Left renal cortex interstitium (tissue), 4 donors: Measurements from ENCODE around the gene RAD50. TPM values are rescaled to one million over a fixed set of nuclear protein-coding genes. Genes with fewer than 3 reads are reported as not detected.

Experiments used
- DNase-seq, 4 donors: peaks; one replicate each; pipeline ENCODE4 v3.0.0-alpha.2; 2013; ENCODE audit warnings: low read depth in 4 of 4, low spot score in 2 of 4, missing footprints in 1 of 4
- polyA plus RNA-seq, 4 donors: library from polyadenylated mRNA; unstranded; fragments of 120-200 nt; gene quantifications; one replicate each; pipeline ENCODE4 v1.2.1, GENCODE V29; 2013; ENCODE audit not compliant: insufficient read length in 4 of 4

RAD50 gene
- polyA plus RNA-seq, 4 donors = 43.4 to 50.8 (median 47.0) TPM

DNA sequence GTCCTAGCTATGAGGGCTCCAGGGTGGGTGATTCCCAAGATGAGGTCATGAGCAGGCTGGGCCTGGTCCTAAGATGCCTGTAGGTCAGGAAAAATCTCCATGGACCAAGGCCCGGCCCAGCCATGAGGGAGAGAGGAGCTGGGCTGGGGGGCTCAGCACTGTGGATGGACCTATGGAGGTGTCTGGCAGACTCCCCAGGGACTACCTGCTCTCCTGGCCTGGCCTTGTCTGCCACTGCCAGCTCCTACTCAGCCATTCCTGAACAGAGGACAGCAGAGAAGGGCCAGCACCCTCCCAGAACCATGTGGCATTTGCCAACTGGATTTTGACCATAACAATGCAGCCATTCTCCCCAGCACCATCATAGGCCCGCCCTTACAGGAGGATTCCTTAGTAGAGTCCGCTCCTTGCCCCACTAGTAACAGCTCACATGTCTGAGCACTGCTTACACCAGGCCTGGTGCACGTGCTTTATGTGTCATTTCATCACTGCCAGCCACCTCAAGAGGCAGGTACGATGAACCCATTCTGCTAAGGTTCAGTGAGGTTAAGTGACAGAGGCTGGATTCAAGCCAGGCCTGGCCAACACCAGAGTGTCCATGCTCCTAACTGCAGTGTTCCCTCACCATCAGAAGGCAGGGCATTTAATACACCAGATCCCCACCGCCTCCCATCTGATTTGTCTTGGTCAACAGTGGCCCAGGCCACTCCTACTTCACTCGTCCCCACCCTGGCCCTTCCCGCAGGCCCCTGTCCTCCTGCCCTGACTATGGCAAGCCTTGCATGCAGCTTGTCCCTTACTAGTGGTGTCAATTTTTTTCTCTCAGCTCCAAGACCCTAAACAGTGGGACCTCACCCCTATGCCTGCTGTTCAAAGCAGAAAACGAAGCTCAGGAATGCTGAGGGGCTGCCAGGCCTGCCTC lies 101.9 kb downstream of the RAD50 start:
- DNase-seq = no peak

DNA sequence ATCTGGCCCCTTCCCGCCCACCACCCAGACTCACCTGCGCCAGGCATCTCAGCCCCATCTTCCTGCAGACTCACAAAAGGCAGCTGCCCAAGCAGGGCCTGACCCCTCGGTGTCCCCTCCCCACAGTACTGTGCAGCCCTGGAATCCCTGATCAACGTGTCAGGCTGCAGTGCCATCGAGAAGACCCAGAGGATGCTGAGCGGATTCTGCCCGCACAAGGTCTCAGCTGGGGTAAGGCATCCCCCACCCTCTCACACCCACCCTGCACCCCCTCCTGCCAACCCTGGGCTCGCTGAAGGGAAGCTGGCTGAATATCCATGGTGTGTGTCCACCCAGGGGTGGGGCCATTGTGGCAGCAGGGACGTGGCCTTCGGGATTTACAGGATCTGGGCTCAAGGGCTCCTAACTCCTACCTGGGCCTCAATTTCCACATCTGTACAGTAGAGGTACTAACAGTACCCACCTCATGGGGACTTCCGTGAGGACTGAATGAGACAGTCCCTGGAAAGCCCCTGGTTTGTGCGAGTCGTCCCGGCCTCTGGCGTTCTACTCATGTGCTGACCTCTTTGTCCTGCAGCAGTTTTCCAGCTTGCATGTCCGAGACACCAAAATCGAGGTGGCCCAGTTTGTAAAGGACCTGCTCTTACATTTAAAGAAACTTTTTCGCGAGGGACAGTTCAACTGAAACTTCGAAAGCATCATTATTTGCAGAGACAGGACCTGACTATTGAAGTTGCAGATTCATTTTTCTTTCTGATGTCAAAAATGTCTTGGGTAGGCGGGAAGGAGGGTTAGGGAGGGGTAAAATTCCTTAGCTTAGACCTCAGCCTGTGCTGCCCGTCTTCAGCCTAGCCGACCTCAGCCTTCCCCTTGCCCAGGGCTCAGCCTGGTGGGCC lies 103.1 kb downstream of the RAD50 start:
- no peak for DNase-seq

DNA sequence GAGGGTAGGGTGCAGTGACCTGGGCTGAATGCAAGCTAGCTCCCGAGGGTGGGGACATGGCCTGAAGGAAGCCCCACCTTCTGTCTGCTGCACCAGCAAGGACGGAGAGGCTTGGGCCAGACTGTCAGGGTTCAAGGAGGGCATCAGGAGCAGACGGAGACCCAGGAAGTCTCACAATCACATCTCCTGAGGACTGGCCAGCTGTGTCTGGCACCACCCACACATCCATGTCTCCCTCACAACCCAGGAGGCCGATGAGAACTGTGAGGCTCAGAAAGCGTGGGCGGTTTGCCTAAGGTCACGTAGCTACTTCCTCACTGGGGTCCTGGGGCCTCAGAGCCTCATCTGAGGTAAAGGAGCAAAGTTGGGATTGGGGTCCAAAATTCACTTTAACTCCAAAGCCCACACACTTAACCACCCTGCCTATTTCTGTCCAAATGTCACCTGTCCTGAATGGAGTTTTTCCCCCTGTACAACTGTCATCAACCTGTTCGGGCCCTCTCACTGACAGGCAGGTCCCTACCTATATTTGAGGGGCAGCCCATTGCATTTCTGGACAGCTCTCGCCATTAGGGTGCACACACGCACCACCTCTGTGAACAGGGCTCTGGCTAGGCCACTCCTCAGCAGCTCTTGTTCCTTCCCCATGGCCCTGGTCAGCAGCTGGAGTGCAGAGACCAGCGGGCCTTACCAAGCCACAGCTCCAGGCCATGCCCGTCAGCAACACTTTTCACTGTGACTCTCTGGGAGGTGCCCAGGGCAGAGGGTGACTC lies 104.6 kb downstream of the RAD50 start:
- no peak for DNase-seq

DNA sequence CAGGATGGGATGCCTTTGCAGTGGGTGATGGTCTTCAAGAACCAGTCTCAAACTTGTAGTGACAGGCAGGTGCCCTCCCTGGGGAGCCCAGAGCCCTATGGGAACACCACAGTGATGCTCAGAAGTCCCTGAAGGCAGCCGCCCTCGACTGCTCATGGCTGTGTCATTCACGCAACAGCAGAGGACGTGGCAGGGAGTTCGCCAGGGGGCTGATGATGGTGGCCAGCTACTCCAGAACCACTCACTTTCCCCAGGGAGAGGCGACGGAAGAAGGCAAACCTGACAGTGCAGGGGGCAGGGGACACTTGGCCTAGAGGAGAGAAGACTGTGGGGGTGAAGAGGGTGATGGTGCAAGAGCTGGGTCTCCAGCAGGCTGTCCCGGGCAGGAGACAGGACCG lies 105.2 kb downstream of the RAD50 start:
- DNase-seq = no peak

DNA sequence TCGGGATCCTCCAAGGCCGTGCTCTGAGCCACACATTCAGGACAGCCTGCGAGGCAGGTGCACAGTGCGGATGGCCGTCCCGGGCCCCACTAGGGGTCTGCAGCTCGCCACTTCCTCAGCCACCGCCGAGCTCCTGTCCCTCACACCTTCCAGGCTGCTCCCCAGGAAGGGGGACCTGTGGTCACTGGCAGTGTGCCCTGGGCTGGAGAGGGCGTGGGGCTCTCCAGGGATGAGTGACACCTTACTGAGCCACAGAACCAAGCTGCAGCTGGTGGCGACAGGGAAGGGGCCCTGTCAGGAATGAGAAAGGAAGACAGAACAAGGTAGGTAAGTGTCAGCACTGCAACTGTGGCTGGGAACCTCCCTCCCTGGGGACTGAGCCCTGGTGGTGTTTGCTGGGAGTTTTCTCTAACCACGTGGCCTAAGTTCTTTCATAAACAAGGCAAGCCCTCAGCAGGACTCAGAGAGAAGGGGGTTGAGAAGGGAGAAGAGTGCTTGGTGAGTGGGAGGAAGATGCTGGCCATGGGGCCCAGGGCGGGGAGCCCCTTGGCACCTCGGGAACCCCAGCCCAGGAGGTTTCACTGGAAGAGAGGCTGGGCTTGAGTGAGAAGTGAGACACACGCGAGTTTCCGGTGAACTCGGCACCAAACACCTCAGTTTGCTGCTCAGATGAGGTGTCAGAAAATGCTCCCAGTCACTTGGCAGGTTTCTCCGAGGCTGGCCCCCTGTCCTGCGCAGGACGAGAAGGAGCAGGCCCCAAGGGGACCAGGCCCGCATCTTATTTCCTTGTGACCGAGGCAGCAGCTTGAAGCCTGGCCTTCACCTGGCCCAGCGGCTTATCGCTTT lies 106.4 kb downstream of the RAD50 start:
- DNase-seq = no peak

DNA sequence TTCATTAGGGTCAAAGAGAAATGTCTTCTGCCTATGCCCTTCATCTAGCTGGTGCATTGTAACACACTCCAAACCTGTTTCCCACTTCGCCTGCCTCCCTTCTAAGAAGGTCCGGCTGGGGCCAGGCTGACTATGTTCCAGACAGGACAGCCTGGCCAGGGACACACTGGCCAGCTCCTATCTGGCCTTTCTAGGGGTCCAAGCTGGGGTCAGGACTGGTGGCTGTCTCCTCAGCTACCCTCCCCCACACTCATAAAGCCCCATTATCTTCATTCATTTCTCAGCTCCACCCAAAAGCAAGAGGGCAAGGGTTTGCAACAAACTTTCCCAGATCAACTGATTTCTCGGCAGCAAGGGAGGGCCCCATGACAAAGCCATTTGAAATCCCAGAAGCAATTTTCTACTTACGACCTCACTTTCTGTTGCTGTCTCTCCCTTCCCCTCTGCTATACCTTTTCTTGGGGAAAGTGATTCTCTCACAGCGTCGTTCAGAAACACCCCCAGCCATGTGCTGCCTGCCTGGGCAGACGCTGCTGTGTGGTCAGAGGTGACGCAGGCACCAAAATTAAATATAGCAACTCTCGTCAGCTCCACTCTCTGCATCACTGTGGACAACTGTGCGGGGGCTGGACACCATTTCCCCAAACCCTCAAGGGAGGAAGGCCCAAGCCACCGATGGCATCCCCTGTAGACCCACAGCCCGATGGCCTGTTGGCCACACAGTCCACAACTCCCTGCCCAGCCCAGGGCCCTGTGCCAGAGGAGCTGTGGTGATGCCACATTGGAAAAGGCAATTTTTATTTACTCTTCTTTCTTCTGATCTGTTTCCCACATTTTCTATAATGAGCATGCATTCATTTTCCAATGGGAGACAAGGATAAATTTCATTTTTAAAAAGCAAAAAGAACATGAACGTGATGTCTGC lies 107.3 kb downstream of the RAD50 start:
- no peak for DNase-seq

DNA sequence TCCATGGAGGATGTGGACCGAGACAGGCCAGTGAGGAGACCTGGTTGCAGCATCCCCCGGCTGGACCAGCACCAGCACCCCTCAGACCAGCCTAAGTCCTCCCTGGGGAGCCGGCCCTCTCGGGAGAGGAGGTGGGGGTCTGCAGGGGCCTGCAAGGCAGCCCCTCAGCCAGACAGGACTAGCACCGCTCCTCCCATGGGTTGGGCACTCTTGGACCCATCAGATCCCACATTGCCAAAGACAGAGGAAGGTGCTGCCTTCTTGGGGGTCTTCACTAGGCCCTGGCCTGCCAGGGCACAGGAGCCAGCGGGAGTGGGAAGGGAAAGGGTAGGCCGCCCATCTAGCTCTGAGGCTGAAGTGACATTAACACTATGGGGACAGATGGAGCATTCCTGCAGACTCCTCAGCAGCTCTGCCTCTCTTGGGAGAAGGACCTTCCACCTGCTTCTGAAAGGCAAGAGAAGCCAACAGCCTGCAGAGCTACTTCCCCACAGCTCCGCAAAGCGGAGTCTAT lies 108.0 kb downstream of the RAD50 start:
- DNase-seq = no peak

DNA sequence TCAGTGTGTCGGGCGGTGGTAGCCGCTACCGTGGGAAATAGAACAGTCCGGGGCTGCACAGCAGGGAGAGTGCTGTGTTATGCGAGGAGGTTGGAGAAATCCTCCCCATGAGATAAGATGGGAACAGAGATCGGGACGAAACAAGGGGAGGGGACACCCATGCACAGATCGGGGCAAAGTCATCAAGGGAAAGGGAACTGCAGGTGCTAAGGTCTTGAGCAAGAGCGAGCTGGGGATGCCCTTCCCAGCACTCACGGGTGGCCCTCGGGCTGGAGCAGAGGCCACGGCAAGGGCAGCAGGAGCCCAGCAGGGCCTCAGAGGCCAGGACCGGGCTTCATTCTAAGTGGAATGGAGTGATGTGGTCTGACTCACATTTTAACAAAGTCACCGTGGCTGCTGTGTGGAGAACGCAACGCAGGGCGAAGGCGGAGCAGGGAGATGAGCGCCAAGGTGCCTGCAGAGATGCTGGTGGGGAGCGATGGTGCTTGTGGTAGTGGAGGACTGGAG lies 108.8 kb downstream of the RAD50 start:
- no peak for DNase-seq

DNA sequence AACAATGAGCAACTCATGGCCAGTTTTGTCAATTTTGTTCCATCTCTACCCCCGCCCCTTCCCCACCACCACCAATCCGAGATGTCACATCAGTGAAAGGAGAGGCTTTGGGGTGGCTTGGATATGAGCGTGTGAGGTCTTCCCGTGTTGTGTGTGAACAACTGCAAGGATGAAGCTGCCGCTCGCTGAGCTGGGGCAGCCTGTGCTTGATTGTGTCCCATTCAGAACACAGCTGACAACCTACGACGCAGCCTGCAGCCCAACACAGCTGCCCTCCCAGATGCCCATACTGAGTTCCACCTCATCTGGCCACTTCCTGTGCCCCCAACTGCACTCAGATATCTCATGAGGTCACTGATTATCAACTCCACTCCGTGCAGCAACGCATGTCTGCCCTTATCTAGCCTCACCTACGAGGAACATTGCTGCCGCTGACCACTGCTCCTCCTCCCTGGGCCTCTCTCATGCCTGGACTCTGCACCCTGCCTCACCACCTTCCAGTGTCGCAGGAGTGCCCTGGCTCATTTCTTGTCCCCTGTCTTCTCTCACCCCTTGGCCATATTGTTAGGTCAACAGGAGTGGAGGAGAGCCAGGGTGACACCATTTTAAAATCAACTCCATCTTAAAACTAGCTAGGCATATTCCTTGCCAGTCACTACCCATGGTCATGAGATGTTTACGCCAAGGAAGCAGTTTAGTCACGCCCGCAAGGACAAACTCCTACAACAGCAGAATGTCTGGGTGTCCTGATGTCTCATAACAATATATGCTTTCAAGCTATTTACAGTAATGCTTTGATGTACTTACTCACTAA lies 109.7 kb downstream of the RAD50 start:
- no peak for DNase-seq

DNA sequence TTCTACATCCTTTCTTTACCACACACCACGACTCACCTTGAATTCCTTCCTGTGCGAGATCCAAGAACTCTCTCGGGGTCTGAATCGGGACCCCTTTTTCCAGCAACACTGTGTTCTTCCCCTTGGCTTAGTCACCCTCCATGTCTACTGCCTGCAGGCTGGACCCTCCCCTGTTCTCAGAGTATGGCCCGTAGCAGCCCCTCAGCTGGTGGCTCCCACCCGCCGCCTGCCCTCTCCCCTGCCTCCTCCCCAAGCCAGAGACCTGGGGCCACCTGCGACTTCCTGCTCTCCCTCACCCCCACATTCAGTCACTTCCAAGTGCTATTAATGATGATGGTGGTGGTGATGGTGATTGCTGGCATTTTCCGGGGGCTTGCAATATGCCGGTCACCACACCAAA lies 110.5 kb downstream of the RAD50 start:
- no peak for DNase-seq

DNA sequence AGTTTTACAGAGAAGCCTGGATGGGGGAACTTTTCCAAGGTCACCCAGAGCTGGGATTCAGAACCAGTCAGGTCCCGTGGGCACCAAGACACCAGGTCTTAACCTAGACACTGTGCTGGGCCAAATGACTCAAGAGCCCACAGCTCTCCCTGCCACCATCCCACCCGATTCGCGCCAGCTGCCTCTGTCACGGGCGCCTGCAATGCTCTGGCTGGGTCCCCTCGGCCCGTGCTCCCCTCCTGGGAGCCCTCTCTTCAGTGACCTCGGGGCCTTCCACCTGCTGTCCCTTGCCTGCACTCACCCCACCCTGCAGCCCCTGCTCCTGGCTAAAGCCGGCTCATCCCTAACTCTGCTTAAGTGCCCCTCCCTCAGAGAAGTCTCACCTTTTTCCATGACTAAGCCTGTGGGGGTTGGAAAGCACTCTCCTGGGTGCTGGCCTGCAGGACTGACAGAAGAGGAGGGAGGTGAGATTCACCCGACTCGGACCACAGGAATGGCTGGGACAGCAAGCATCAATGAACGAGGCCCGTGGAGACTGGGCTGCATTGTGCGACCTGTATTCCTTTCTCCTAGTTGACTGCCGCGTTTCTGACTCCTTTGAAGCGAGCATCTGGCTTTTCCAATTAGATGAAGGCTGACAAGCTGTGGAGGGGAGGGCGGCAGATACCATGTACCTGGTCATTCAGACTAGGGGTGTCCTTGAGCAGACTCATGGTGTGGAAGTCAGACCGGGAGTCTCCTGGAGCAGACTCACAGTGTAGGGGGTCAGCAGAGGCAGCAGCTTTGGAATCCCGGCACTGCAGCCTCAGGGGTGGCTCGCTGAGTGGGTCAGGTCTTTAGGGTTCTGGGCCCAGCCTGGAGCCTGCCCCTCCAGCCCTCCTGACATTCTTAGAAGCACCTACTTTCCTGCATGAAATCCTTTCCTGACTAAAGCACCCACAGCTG lies 111.3 kb downstream of the RAD50 start:
- DNase-seq = no peak

DNA sequence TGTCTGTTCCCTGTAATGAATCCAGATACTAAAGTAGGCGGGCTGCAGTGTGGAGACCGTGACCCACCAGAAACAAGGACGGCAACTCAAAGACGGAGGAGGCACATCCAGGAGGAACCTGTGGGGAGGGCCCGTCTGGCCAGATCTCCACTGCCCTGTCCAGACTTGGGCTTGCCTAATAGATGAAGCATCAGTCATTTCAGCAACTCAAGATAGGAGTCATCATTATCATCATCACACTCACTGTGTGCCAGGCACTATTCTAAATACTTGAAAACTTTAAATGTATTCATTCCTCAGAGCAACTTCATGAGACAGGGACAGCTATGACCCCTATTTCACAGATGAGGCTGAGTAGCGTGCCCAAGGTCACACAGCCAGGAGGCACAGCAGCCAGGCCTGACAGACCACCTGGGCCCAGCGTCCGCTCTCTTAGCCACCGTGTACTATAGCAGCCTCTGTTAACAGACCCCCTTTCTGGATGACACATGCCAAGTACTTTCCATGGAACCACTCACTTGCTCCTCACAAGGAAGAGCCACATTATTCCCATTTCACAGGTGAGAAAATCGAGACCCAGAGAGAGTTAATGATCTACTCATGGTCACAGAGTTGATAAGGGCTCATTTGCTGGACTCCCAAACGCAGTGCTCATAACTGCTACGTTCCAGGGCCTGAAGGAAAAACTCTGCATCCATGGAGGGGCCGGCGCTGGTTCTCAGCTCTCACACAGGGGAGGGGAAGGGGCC lies 112.1 kb downstream of the RAD50 start:
- DNase-seq = no peak

DNA sequence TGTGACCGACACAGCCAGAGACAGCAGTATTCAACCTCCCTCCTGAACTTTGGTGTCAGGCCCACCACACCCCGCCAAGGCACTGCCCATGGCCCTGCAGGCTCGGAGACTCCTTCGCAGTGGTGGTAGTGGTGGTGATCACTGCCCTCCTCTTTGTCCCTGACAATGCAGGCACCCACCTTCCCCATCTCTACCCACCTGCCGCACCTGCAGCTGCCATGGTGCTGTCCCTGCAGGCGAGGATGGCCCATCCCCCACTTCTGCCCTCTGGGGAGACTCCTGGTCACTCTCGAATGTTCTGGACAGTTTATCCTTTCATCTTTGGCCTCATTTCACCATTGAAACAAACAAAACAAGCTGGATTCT lies 112.7 kb downstream of the RAD50 start:
- DNase-seq = no peak

DNA sequence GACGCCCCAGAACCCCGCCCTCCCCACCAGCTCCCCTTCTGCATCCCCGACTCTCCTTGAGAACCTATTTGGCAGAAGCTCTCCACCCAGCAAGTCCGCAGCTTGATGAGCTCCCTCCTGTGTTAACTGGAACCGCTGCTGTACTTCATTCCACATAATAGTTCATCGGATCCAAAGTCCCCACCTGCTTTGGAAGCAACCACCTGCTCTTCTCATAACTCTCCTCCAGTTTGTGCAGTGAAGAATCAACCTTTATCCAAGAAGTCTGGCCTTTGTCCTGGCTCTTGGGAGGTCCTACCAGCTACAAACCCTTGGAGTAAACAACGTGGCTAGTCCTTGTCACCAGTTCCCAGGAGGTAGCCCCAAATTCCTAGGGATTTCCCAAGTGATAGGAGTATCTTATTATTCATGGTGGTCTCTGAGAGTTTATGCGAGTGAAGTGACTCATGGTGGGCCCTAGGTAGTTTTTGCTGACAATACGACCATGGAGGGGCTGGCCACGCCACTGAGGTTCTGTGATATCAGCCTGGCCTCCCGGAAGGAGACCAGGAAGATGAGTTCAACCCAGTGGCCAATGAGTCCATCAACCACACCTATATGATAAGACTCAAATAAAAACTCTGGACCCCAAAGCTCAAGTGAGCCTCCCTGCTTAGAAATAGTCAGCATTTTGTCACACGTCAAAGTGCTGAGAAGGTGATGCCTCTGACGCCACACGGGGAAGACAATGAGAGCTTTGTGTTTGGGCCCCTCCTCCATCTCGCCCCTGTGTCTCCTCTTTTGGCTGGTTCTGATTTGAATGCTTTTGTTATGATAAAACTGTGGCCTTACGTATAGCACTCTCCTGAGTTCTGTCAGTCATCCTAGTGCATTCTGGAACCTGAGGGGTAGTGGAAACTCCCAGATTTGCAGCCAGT lies 113.4 kb downstream of the RAD50 start:
- no peak for DNase-seq

DNA sequence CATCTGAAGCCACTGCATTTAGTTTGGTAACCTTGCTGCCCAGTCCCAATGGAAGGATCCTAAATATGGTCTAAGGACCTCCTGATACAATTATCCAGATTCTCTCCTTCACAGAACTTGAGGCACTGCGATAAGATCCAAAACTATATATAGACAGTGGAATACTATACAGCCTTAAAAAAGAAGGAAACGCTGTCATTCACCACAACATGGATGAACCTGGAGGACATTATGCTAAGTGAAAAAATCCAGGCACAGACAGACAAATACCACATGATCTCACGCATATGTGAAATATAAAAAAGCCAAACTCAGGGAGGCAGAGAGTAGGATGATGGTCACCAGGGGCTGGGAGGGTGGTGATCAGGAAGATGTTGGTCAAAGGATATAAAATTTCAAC lies 114.2 kb downstream of the RAD50 start:
- DNase-seq = no peak
